GM12878 (cell line): ENCODE data around the gene CLTRN. TPM values are rescaled to one million over a fixed set of nuclear protein-coding genes. Genes with fewer than 3 reads are reported as not detected.
A peak's percentile ranks its signal among the peaks of the same experiment; 100 is the strongest.

Source experiments
- BMI1 ChIP-seq: fragments of 450-650 bp; IDR thresholded peaks from 2 replicates; pipeline ENCODE4 v1.6.1; 2016; ENCODE audit warnings: mild to moderate bottlenecking, moderate library complexity, borderline replicate concordance
- CHD1 ChIP-seq: IDR thresholded peaks from 2 replicates; pipeline ENCODE4 v1.6.1; 2012; ENCODE audit warnings: low read depth, low read length, improper control_type of control experiment
- CTCF ChIP-seq, 3 experiments: IDR thresholded peaks in 2 of 3; conservative IDR thresholded peaks in 1 of 3; 2 replicates each; pipeline ENCODE4 v1.5.1; 2011; ENCODE audit warnings: low read depth in 3 of 3, low read length in 3 of 3, mild to moderate bottlenecking in 3 of 3, control low read depth in 2 of 3, moderate library complexity in 2 of 3, inconsistent platforms in 1 of 3, mixed read lengths in 1 of 3; ENCODE audit not compliant: control insufficient read depth in 2 of 3, insufficient read depth in 1 of 3; ENCODE audit errors: extremely low read depth in 1 of 3
- DPF2 ChIP-seq: fragments of 450-650 bp; IDR thresholded peaks from 2 replicates; pipeline ENCODE4 v1.6.1; 2017; ENCODE audit warnings: mild to moderate bottlenecking
- IKZF2 ChIP-seq, 2 experiments: fragments of 450-650 bp; IDR thresholded peaks; 2 replicates each; pipeline ENCODE4 v1.6.1; 2017; ENCODE audit warnings: mild to moderate bottlenecking in 2 of 2, moderate library complexity in 2 of 2
- IRF5 ChIP-seq: fragments of 450-650 bp; IDR thresholded peaks from 2 replicates; pipeline ENCODE4 v1.6.1; 2017; ENCODE audit warnings: borderline replicate concordance
- NFXL1 ChIP-seq: fragments of 450-650 bp; IDR thresholded peaks from 2 replicates; pipeline ENCODE4 v1.6.1; 2017; ENCODE audit warnings: antibody characterized with exemption, mild to moderate bottlenecking, borderline replicate concordance
- PRDM15 ChIP-seq: fragments of 450-650 bp; formaldehyde crosslinking; IDR thresholded peaks from 2 replicates; pipeline ENCODE4 v1.4.0; 2020; ENCODE audit warnings: mild to moderate bottlenecking, moderate library complexity
- RAD51 ChIP-seq: fragments of 450-650 bp; IDR thresholded peaks from 2 replicates; pipeline ENCODE4 v1.6.1; 2016; ENCODE audit warnings: moderate library complexity, mild to moderate bottlenecking, inconsistent platforms
- RELB ChIP-seq: fragments of 450-650 bp; IDR thresholded peaks from 2 replicates; pipeline ENCODE4 v1.6.1; 2017; ENCODE audit warnings: low read depth, mild to moderate bottlenecking, moderate library complexity
- SREBF2 ChIP-seq: IDR thresholded peaks from 2 replicates; pipeline ENCODE4 v1.6.1; 2012; ENCODE audit warnings: mild to moderate bottlenecking, low read length
- SRF ChIP-seq, 2 experiments: IDR thresholded peaks; 2 replicates each; pipeline ENCODE4 v1.6.1; 2011; ENCODE audit warnings: low read depth in 2 of 2, low read length in 2 of 2, mild to moderate bottlenecking in 1 of 2, moderate library complexity in 1 of 2
- STAT3 ChIP-seq: IDR thresholded peaks from 2 replicates; pipeline ENCODE4 v1.6.1; 2011; ENCODE audit warnings: low read depth, low read length, improper control_type of control experiment
- TCF12 ChIP-seq: IDR thresholded peaks from 2 replicates; pipeline ENCODE4 v1.6.1; 2011; ENCODE audit warnings: low read depth, mild to moderate bottlenecking, low read length
- TCF7 ChIP-seq: IDR thresholded peaks from 2 replicates; pipeline ENCODE4 v1.6.1; 2014; ENCODE audit warnings: antibody characterized with exemption, borderline replicate concordance
- USF2 ChIP-seq: IDR thresholded peaks from 2 replicates; pipeline ENCODE4 v1.6.1; 2011; ENCODE audit warnings: low read depth, low read length, improper control_type of control experiment, borderline replicate concordance
- YY1 ChIP-seq: IDR thresholded peaks from 2 replicates; pipeline ENCODE4 v1.6.1; 2011; ENCODE audit warnings: low read depth, mild to moderate bottlenecking, low read length
- ZNF274 ChIP-seq: IDR thresholded peaks from one replicate; pipeline ENCODE4 v1.8.0; 2011; ENCODE audit not compliant: insufficient read length, insufficient read depth
- ZNF384 ChIP-seq: IDR thresholded peaks from 2 replicates; pipeline ENCODE4 v1.6.1; 2012; ENCODE audit warnings: low read depth, mild to moderate bottlenecking, low read length, improper control_type of control experiment, borderline replicate concordance
- ZNF622 ChIP-seq: fragments of 450-650 bp; IDR thresholded peaks from 2 replicates; pipeline ENCODE4 v1.6.1; 2017; ENCODE audit warnings: mild to moderate bottlenecking, inconsistent platforms
- ZSCAN29 ChIP-seq: fragments of 450-650 bp; IDR thresholded peaks from 2 replicates; pipeline ENCODE4 v1.6.1; 2017; ENCODE audit warnings: mild to moderate bottlenecking, moderate library complexity
- ZZZ3 ChIP-seq: IDR thresholded peaks from 2 replicates; pipeline ENCODE4 v1.6.1; 2011; ENCODE audit warnings: low read depth; ENCODE audit not compliant: control insufficient read depth, insufficient read length
- polyA plus RNA-seq, 11 experiments: library from polyadenylated mRNA; depleted of rRNA in 4 of 11; unstranded in 6 of 11; stranded (reverse) in 5 of 11; fragments of >200 nt; fragmentation: Nextera tagmentation in 4 of 11; fragmentation: Illumina TruSeq in 1 of 11; extraction: Ambion mirVana in 4 of 11; extraction: Trizol in 1 of 11; gene quantifications; 1 replicate in 1 of 11; 2 replicates in 10 of 11; pipeline versions ENCODE4 v1.2.1 to v1.2.3, GENCODE V29; 2011 to 2016; ENCODE audit warnings: inconsistent platforms in 2 of 11, missing spikeins in 2 of 11, low read depth in 1 of 11
- total RNA-seq, 4 experiments: library from RNA; depleted of rRNA in 3 of 4; stranded (reverse); fragments of >200 nt in 3 of 4; fragmentation: Illumina TruSeq in 1 of 4; extraction: Trizol in 1 of 4; gene quantifications; 2 replicates each; pipeline versions ENCODE4 v1.2.1 to v1.2.3, GENCODE V29; 2013 to 2021

CLTRN gene
- total and polyA plus RNA-seq, 10 of the 15 experiments (the other 5 are each of a cell fraction or from before 2014, with no cell fraction given) = 0.13 to 0.75 (median 0.27) TPM; not detected in 1

- TF ChIP-seq IRF5 (no peak), ZSCAN29 (no peak; the same call in 1 of the 2 replicates), USF2 (peak; percentile 24; the same call in 1 of the 2 replicates), DPF2 (no peak), CTCF (IDR thresholded peaks at IDR 0.05 in 2 of 3, conservative IDR thresholded peaks at IDR 0.05 in 1 of 3; ENCODE audit: control insufficient read depth in 2 of 3, extremely low read depth in 1 of 3, insufficient read depth in 1 of 3, low read depth in 3 of 3, low read length in 3 of 3) (no peak), ZNF622 (no peak), CHD1 (no peak), BMI1 (no peak), RAD51 (peak; percentile 63), ZNF384 (no peak), SRF (IDR thresholded peaks at IDR 0.05; ENCODE audit: low read depth in 2 of 2, low read length in 2 of 2) (no peak), STAT3 (no peak), TCF7 (no peak), RELB (peak; percentile 49; the same call in 1 of the 2 replicates), YY1 (no peak), PRDM15 (no peak), ZZZ3 (no peak), ZNF274 (no peak), IKZF2 (IDR thresholded peaks at IDR 0.05) (no peak; a peak in 1 of 4 replicates), NFXL1 (no peak), SREBF2 (no peak), TCF12 (peak; percentile 3; the same call in 1 of the 2 replicates)
Observed at GRCh38 chrX:15674841-15675489, 10.4 kb upstream of the CLTRN start (continued).
